Skeletal muscle satellite cell (primary cell): ENCODE measurements around the gene MOB1B.
"Not testable (repeated sequence)": the region's sequence is repeated elsewhere in the genome, so short reads cannot be mapped to it uniquely, and the experiment has no call there.

ENCODE experiments used
- H3K27me3 ChIP-seq: 2 replicates; pipeline ENCODE4 v1.7.0; 2013; ENCODE audit warnings: low read length; ENCODE audit not compliant: control insufficient read depth, insufficient read depth
- H3K36me3 ChIP-seq: 2 replicates; pipeline ENCODE4 v1.7.0; 2013; ENCODE audit warnings: mild to moderate bottlenecking, control low read depth, low read length; ENCODE audit not compliant: insufficient read depth
- H3K4me1 ChIP-seq: 2 replicates; pipeline ENCODE4 v1.7.0; 2013; ENCODE audit warnings: low read length; ENCODE audit not compliant: control insufficient read depth, insufficient read depth
- H3K4me2 ChIP-seq: 2 replicates; pipeline ENCODE4 v1.7.0; 2013; ENCODE audit warnings: mild to moderate bottlenecking, low read length
- H3K4me3 ChIP-seq: 2 replicates; pipeline ENCODE4 v1.7.0; 2013; ENCODE audit warnings: low read length
- H3K9ac ChIP-seq: 2 replicates; pipeline ENCODE4 v1.7.0; 2013; ENCODE audit warnings: mild to moderate bottlenecking, low read depth, low read length, moderate library complexity
- H3K9me3 ChIP-seq: replicated peaks from 2 replicates; pipeline ENCODE4 v1.7.0; 2013; ENCODE audit warnings: mild to moderate bottlenecking, control low read depth, low read length

The MOB1B gene

GRCh38 chr4:71017391-71017790 is 115.2 kb downstream of the MOB1B start:
- H3K27me3 ChIP-seq, H3K4me3 ChIP-seq, H3K9ac ChIP-seq, H3K9me3 ChIP-seq, H3K36me3 ChIP-seq, H3K4me1 ChIP-seq, H3K4me2 ChIP-seq: not testable (repeated sequence)

- Histone ChIP-seq H3K9me3 (no peaks in the 10 kb centered on the region), H3K4me3 (no peak overlapping the region), H3K9ac (no peak overlapping the region), H3K27me3 (no peaks in the 10 kb centered on the region), H3K4me1 (peaks cover 6% of the 10 kb centered on the region), H3K4me2 (no peak overlapping the region), H3K36me3 (no peaks in the 10 kb centered on the region)
These were observed 118.4 kb downstream of the MOB1B start for GRCh38 chr4:71020611-71021010.

- H3K36me3 ChIP-seq = peaks cover 10% of the 10 kb centered on the region
- no peaks in the 10 kb centered on the region for H3K9me3 ChIP-seq
- peak overlapping the region; percentile 24 for H3K9ac ChIP-seq
- H3K4me1 ChIP-seq = peaks cover 24% of the 10 kb centered on the region
- H3K4me2 ChIP-seq = peak overlapping the region; percentile 55
- no peak overlapping the region for H3K4me3 ChIP-seq
- H3K27me3 ChIP-seq = no peaks in the 10 kb centered on the region
These were observed 123.5 kb downstream of the MOB1B start for GRCh38 chr4:71025654-71026053.

GRCh38 chr4:71026086-71026485 is 123.9 kb downstream of the MOB1B start:
- Histone ChIP-seq H3K4me1 (peaks cover 24% of the 10 kb centered on the region), H3K4me3 (no peak overlapping the region), H3K4me2 (peak overlapping the region; percentile 55), H3K9ac (peak overlapping the region; percentile 24), H3K27me3 (no peaks in the 10 kb centered on the region), H3K36me3 (peaks cover 13% of the 10 kb centered on the region), H3K9me3 (no peaks in the 10 kb centered on the region)

- Histone ChIP-seq H3K27me3 (no peaks in the 10 kb centered on the region), H3K36me3 (peaks cover 21% of the 10 kb centered on the region), H3K9me3 (no peaks in the 10 kb centered on the region), H3K4me2 (no peak overlapping the region), H3K4me1 (peaks cover 35% of the 10 kb centered on the region), H3K9ac (no peak overlapping the region), H3K4me3 (no peak overlapping the region)
These were observed 125.4 kb downstream of the MOB1B start for GRCh38 chr4:71027611-71028010.

DNA sequence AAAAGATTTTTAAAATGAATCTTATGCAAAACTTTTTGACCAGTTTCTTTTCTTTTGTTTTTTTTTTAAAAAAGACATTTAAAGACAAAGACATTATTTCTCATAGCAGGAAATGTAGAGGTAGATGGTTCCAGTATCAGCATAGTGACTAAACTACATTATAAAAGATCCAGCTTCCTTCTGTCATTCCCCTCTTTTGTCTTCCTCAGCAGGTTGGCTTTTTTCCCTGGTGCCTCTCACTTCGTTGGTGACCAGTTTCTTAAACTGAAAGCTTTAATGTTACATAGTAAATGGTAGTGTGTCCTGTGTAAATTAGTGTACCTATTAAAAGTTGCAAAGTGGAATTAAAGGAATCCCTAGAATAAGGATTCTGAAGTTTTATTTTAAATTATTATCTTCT is 127.3 kb downstream of the MOB1B start:
- Histone ChIP-seq H3K36me3 (peaks cover 21% of the 10 kb centered on the region), H3K27me3 (no peaks in the 10 kb centered on the region), H3K4me2 (no peak overlapping the region), H3K9me3 (no peaks in the 10 kb centered on the region), H3K4me3 (no peak overlapping the region), H3K4me1 (peaks cover 35% of the 10 kb centered on the region), H3K9ac (no peak overlapping the region)

DNA sequence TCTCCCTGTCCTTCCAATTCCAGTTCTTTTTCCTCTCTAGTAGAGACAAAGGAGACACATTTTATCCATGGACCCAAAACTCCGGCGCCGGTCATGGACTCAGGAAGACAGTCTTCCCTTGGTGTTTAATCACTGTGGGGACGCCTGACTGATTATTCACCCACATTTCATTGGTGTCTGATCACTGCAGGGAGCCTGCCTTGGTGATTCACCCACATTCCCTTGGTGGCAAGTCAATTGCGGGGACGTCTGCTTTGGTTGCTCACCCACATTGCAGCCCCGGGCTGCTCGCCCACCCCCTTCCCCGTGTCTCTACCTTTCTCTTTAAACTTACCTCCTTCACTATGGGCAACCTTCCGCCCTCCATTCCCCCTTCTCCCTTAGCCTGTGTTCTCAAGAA is 129.9 kb downstream of the MOB1B start:
- H3K27me3 ChIP-seq, H3K9ac ChIP-seq, H3K4me3 ChIP-seq, H3K9me3 ChIP-seq: not testable (repeated sequence)
- H3K36me3 ChIP-seq = peaks cover 20% of the 10 kb centered on the region
- peak overlapping the region; percentile 20 for H3K4me2 ChIP-seq
- peaks cover 13% of the 10 kb centered on the region for H3K4me1 ChIP-seq
